ENCODE measurements around the gene HES2. TPM values are rescaled to one million over a fixed set of nuclear protein-coding genes. Genes with fewer than 3 reads are reported as not detected.
"Not testable (repeated sequence)": the region's sequence is repeated elsewhere in the genome, so short reads cannot be mapped to it uniquely, and the experiment has no call there.

Gene HES2
- total and polyA plus RNA-seq, 2 experiments from 2014 or later, result not detected

- Histone ChIP-seq H3K4me3 (no peak overlapping the region), H3K36me3 (no peaks in the 10 kb centered on the region), H3K9me3 (ENCODE audit: low read depth) (no peaks in the 10 kb centered on the region), H3K27me3 (no peaks in the 10 kb centered on the region), H3K27ac (no peak overlapping the region), H3K4me1 (ENCODE audit: low read depth) (no peaks in the 10 kb centered on the region)
- DNase-seq (ENCODE audit: low read depth in 1 of 2, low spot score in 1 of 2), result no peak
- no peak for TF ChIP-seq CTCF (IDR thresholded peaks at IDR 0.05; ENCODE audit: low read depth, low read length)
Observed at GRCh38 chr1:6456800-6457466, 37.2 kb upstream of the HES2 start.

DNA sequence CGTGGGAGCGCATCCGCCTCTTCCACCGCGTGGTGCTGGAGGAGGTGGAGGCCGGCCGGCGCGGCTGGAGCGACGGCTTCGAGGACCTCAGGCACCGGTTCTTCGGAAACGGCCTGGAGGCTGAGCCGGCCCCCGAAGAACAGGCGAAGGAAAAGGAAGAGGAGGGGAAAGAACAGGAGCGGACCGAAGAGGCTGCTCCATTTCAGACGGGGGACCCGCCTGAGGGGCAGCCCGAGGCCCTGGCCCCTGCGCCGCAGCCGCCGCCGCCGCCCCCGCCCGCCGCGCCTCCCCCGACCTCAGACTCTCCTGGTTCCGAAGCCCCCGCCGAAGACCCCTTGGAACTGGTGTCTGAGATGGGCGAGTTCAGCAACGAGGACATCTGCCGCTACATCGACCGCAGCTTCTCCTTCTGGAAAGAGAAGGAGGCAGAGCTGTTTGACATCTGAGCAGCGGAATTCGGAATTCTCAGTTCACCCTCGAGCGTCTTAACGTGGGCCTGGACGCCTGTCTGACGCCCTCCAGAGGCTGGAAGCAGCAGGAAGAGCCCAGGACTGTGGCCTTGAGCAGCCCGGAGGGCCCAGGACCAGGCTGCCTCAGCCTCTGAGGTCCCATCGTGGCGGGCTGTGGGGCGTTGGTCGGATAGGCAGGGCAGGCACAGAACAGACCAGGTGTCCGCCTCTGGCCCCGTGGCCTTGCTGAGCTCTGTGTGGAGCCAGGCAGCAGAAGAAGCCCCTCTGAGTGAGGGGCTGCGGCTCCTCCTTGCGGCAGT, 36.2 kb upstream of the HES2 start:
- H3K27ac ChIP-seq; H3K9me3 ChIP-seq (ENCODE audit: low read depth); H3K36me3 ChIP-seq; H3K4me3 ChIP-seq; DNase-seq (ENCODE audit: low read depth in 1 of 2, low spot score in 1 of 2); H3K4me1 ChIP-seq (ENCODE audit: low read depth); H3K27me3 ChIP-seq: not testable (repeated sequence)

- Histone ChIP-seq H3K4me3 (no peak overlapping the region), H3K27me3 (no peaks in the 10 kb centered on the region), H3K36me3 (no peaks in the 10 kb centered on the region), H3K9me3 (ENCODE audit: low read depth) (no peaks in the 10 kb centered on the region), H3K4me1 (ENCODE audit: low read depth) (no peaks in the 10 kb centered on the region), H3K27ac (no peak overlapping the region)
- peak in 1 of 2 donors; percentile 29 for DNase-seq (ENCODE audit: low read depth in 1 of 2, low spot score in 1 of 2)
- TF ChIP-seq CTCF (IDR thresholded peaks at IDR 0.05; ENCODE audit: low read depth, low read length), result no peak
Observed at GRCh38 chr1:6454856-6455751, 35.4 kb upstream of the HES2 start.

- H3K36me3 ChIP-seq; H3K4me3 ChIP-seq; H3K27ac ChIP-seq; H3K4me1 ChIP-seq (ENCODE audit: low read depth); H3K27me3 ChIP-seq; H3K9me3 ChIP-seq (ENCODE audit: low read depth): not testable (repeated sequence)
- peak in 1 of 2 donors; percentile 30 for DNase-seq (ENCODE audit: low read depth in 1 of 2, low spot score in 1 of 2)
Observed at GRCh38 chr1:6453895-6454855, 34.5 kb upstream of the HES2 start.

DNA sequence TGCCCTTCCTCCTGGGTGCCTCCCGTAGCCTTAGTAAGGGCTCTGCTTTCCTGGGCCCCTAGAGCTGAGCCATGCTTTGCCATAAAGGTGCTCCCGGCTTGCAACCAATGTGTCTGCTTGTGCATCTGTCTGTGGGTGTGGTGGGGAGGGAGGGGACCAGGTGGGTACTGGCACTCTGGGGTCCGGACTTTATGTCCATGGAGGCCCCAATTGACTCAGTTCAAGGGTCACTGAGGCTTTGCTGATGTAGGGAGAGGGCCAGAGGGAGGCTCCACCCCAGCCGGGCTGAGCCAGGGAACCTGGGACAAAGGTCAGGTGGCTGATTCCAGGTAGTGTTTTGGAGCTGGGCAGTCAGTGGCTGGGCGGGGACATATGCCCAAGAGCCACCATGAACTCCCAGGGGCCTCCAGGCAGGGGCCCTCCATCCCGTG, 31.2 kb upstream of the HES2 start:
- no peaks in the 10 kb centered on the region for H3K36me3 ChIP-seq
- peaks cover 33% of the 10 kb centered on the region for H3K27me3 ChIP-seq
- no peaks in the 10 kb centered on the region for H3K9me3 ChIP-seq (ENCODE audit: low read depth)
- H3K27ac ChIP-seq, result no peak overlapping the region
- no peaks in the 10 kb centered on the region for H3K4me1 ChIP-seq (ENCODE audit: low read depth)
- TF ChIP-seq CTCF (IDR thresholded peaks at IDR 0.05; ENCODE audit: low read depth, low read length), result no peak
- H3K4me3 ChIP-seq, result no peak overlapping the region
- DNase-seq (ENCODE audit: low read depth in 1 of 2, low spot score in 1 of 2), result no peak

GRCh38 chr1:6450486-6450885, 30.8 kb upstream of the HES2 start:
- not testable (repeated sequence) for H3K9me3 ChIP-seq (ENCODE audit: low read depth); H3K4me1 ChIP-seq (ENCODE audit: low read depth); H3K27ac ChIP-seq; H3K4me3 ChIP-seq; DNase-seq (ENCODE audit: low read depth in 1 of 2, low spot score in 1 of 2); H3K36me3 ChIP-seq
- H3K27me3 ChIP-seq, result peaks cover 33% of the 10 kb centered on the region
